ENCODE results near the gene CST3. TPM values are rescaled to one million over a fixed set of nuclear protein-coding genes. Genes with fewer than 3 reads are reported as not detected.

CST3 gene
- total RNA-seq, 1 donor from 2014 or later = 291 TPM

GRCh38 chr20:23584434-23585199 lies 53.1 kb downstream of the CST3 start:
- H3K9me3 Mint-ChIP-seq = no peaks in the 10 kb centered on the region
- H3K36me3 Mint-ChIP-seq = no peaks in the 10 kb centered on the region
- H3K27me3 Mint-ChIP-seq = peaks cover 7% of the 10 kb centered on the region
- DNase-seq (ENCODE audit: extremely low spot score, unreplicated experiment) = no peak
- H3K4me1 Mint-ChIP-seq (ENCODE audit: unreplicated experiment) = no peaks in the 10 kb centered on the region
- H3K27ac Mint-ChIP-seq = no peak overlapping the region
- H3K4me3 Mint-ChIP-seq = no peak overlapping the region
- TF ChIP-seq, protein P1, sequence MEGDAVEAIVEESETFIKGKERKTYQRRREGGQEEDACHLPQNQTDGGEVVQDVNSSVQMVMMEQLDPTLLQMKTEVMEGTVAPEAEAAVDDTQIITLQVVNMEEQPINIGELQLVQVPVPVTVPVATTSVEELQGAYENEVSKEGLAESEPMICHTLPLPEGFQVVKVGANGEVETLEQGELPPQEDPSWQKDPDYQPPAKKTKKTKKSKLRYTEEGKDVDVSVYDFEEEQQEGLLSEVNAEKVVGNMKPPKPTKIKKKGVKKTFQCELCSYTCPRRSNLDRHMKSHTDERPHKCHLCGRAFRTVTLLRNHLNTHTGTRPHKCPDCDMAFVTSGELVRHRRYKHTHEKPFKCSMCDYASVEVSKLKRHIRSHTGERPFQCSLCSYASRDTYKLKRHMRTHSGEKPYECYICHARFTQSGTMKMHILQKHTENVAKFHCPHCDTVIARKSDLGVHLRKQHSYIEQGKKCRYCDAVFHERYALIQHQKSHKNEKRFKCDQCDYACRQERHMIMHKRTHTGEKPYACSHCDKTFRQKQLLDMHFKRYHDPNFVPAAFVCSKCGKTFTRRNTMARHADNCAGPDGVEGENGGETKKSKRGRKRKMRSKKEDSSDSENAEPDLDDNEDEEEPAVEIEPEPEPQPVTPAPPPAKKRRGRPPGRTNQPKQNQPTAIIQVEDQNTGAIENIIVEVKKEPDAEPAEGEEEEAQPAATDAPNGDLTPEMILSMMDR (conservative IDR thresholded peaks at IDR 0.05) = no peak

Other genes starting within 250 kb of the CST3 start
- 10.5 and 15.1 TPM in 2 replicates for gene NAPB, start 216.5 kb downstream of the CST3 start, total RNA-seq (ENCODE audit: low replicate concordance)
- gene CSTL1, start 198.3 kb downstream of the CST3 start, total RNA-seq (ENCODE audit: low replicate concordance) = not detected in 2 replicates
- not detected in 2 replicates for gene CST11, start 185.1 kb downstream of the CST3 start, total RNA-seq (ENCODE audit: low replicate concordance)
- gene CST8, start 146.8 kb downstream of the CST3 start, total RNA-seq (ENCODE audit: low replicate concordance) = not detected in 2 replicates
- not detected in 2 replicates for gene CST9L, start 69.5 kb downstream of the CST3 start, total RNA-seq (ENCODE audit: low replicate concordance)
- gene CST9, start 32.0 kb downstream of the CST3 start, total RNA-seq (ENCODE audit: low replicate concordance) = not detected in 2 replicates
- gene CST4, start 51.1 kb upstream of the CST3 start, total RNA-seq (ENCODE audit: low replicate concordance) = 2.1 and 56.8 TPM in 2 replicates
- gene CST1, start 113.0 kb upstream of the CST3 start, total RNA-seq (ENCODE audit: low replicate concordance) = 53.5 and 409 TPM in 2 replicates
- 2.6 and 8.5 TPM in 2 replicates for gene CST2, start 188.8 kb upstream of the CST3 start, total RNA-seq (ENCODE audit: low replicate concordance)
- 0.79 TPM in 1 of 2 replicates, not detected in the other for gene CST5, start 241.8 kb upstream of the CST3 start, total RNA-seq (ENCODE audit: low replicate concordance)